PC-3 (cell line): Measurements from ENCODE around the gene CCDC69. TPM values are rescaled to one million over a fixed set of nuclear protein-coding genes. Genes with fewer than 3 reads are reported as not detected.

ENCODE experiments used
- ATAC-seq: fragments of 200-7000 bp; cut with Tn5 transposase; 2 replicates; pipeline ENCODE4 v1.9.1; 2020; ENCODE audit warnings: mild to moderate bottlenecking, moderate library complexity
- BruUV-seq: library from RNA; stranded (reverse); fragments of 400-500 nt; replicated peaks from 2 replicates; lab custom pipeline; 2021; lab: Mats Ljungman, UMichigan
- CTCF ChIA-PET: fragments of 300-600 bp; sonication (Branson Sonifier 250); formaldehyde crosslinking; loops from one replicate; lab custom pipeline; 2022; ENCODE audit warnings: antibody characterized with exemption; lab: Charles Lee
- POLR2A ChIA-PET: fragments of 300-600 bp; sonication (Branson Sonifier 250); formaldehyde crosslinking; loops from one replicate; lab custom pipeline; 2022; ENCODE audit warnings: antibody characterized with exemption; ENCODE audit not compliant: unreplicated experiment; lab: Charles Lee
- DNase-seq: peaks from one replicate; pipeline ENCODE4 v3.0.0-alpha.2; 2015
- H2AFZ ChIP-seq: fragments of 300-600 bp; sonication (generic); 2 replicates; pipeline ENCODE4 v1.6.0; 2016; ENCODE audit warnings: antibody characterized with exemption, low read length
- H3F3A ChIP-seq: fragments of 300-600 bp; sonication (generic); one replicate; pipeline ENCODE4 v1.6.0; 2017; ENCODE audit warnings: antibody characterized with exemption, low read length, control low read depth, mild to moderate bottlenecking; ENCODE audit not compliant: unreplicated experiment
- H3K27ac ChIP-seq: fragments of 300-600 bp; sonication (generic); 2 replicates; pipeline ENCODE4 v1.5.1; 2016; ENCODE audit warnings: mild to moderate bottlenecking, low read length
- H3K27me3 ChIP-seq: fragments of 300-600 bp; sonication (generic); 2 replicates; pipeline ENCODE4 v1.6.1; 2016; ENCODE audit warnings: low read length, mixed read lengths
- H3K36me3 ChIP-seq: fragments of 300-600 bp; sonication (generic); 2 replicates; pipeline ENCODE4 v1.6.1; 2016; ENCODE audit warnings: low read depth, mixed run types, low read length, mixed read lengths
- H3K4me1 ChIP-seq: fragments of 300-600 bp; sonication (generic); 2 replicates; pipeline ENCODE4 v1.5.1; 2016; ENCODE audit warnings: low read length; ENCODE audit not compliant: insufficient read depth
- H3K4me2 ChIP-seq: fragments of 300-600 bp; sonication (generic); 2 replicates; pipeline ENCODE4 v1.6.0; 2016; ENCODE audit warnings: low read length
- H3K4me3 ChIP-seq: fragments of 300-600 bp; sonication (generic); 2 replicates; pipeline ENCODE4 v1.5.1; 2016; ENCODE audit warnings: mild to moderate bottlenecking, low read length, mixed read lengths
- H3K79me2 ChIP-seq: fragments of 300-600 bp; sonication (generic); 2 replicates; pipeline ENCODE4 v1.6.1; 2017; ENCODE audit warnings: low read length, mixed read lengths
- H3K9ac ChIP-seq: fragments of 300-600 bp; sonication (generic); 2 replicates; pipeline ENCODE4 v1.6.0; 2016; ENCODE audit warnings: mild to moderate bottlenecking, low read length
- H3K9me2 ChIP-seq: fragments of 300-600 bp; sonication (generic); replicated peaks from 2 replicates; pipeline ENCODE4 v1.6.1; 2016; ENCODE audit warnings: mixed run types, low read length, mixed read lengths
- H3K9me3 ChIP-seq: fragments of 300-600 bp; sonication (generic); 2 replicates; pipeline ENCODE4 v1.6.1; 2016; ENCODE audit warnings: low read length, mixed read lengths
- H4K20me1 ChIP-seq: fragments of 300-600 bp; sonication (generic); 2 replicates; pipeline ENCODE4 v1.6.1; 2016; ENCODE audit warnings: low read length, mixed read lengths
- EZH2 ChIP-seq: fragments of 300-600 bp; sonication (generic); IDR thresholded peaks from one replicate; pipeline ENCODE4 v1.6.1; 2017; ENCODE audit warnings: antibody characterized with exemption, mild to moderate bottlenecking, low read length; ENCODE audit not compliant: unreplicated experiment
- EZH2phosphoT487 ChIP-seq: fragments of 300-600 bp; sonication (generic); IDR thresholded peaks from 2 replicates; pipeline ENCODE4 v1.6.1; 2018; ENCODE audit warnings: mild to moderate bottlenecking, antibody characterized with exemption, low read length, borderline replicate concordance
- intact Hi-C: fragments of 100-400 bp; cut with micrococcal nuclease; formaldehyde crosslinking; loops from 2 replicates; pipeline ENCODE4 v1.9.0; 2023
- total RNA-seq: library from RNA; depleted of rRNA; stranded (reverse); fragments of >200 nt; gene quantifications from 2 replicates; pipeline ENCODE4 v1.2.3, GENCODE V29; 2014
- TF ChIP-seq, protein P1 (sequence below): fragments of 300-600 bp; sonication (generic); conservative IDR thresholded peaks from 2 replicates; pipeline ENCODE4 v1.5.1; 2017; ENCODE audit warnings: antibody characterized with exemption, low read depth, mild to moderate bottlenecking, low read length

Gene CCDC69
- total RNA-seq, 1 experiment from 2014 or later, result 26.4 TPM

- no peak overlapping the region for H2AFZ ChIP-seq
- H3K4me1 ChIP-seq, result peaks cover 68% of the 10 kb centered on the region
- ChIA-PET CTCF (no interaction called here), POLR2A (no interaction called here)
- H3K27ac ChIP-seq, result peak overlapping the region; percentile 90
- no peaks in the 10 kb centered on the region for H3K27me3 ChIP-seq
- TF ChIP-seq, protein P1, sequence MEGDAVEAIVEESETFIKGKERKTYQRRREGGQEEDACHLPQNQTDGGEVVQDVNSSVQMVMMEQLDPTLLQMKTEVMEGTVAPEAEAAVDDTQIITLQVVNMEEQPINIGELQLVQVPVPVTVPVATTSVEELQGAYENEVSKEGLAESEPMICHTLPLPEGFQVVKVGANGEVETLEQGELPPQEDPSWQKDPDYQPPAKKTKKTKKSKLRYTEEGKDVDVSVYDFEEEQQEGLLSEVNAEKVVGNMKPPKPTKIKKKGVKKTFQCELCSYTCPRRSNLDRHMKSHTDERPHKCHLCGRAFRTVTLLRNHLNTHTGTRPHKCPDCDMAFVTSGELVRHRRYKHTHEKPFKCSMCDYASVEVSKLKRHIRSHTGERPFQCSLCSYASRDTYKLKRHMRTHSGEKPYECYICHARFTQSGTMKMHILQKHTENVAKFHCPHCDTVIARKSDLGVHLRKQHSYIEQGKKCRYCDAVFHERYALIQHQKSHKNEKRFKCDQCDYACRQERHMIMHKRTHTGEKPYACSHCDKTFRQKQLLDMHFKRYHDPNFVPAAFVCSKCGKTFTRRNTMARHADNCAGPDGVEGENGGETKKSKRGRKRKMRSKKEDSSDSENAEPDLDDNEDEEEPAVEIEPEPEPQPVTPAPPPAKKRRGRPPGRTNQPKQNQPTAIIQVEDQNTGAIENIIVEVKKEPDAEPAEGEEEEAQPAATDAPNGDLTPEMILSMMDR, result no peak
- TF ChIP-seq EZH2, result no peak
- TF ChIP-seq EZH2phosphoT487, result no peak
- BruUV-seq, result no TSS peak
- peaks cover 58% of the 10 kb centered on the region for H3K79me2 ChIP-seq
- H3K4me3 ChIP-seq, result no peak overlapping the region
- H3K9me3 ChIP-seq, result no peaks in the 10 kb centered on the region
- no peaks in the 10 kb centered on the region for H3K9me2 ChIP-seq
- H3K36me3 ChIP-seq, result peaks cover 6% of the 10 kb centered on the region; the same call in 1 of the 2 replicates
- H3F3A ChIP-seq, result peaks cover 10% of the 10 kb centered on the region
- no peaks in the 10 kb centered on the region for H4K20me1 ChIP-seq
- ATAC-seq (no peak), DNase-seq (no peak)
- intact Hi-C loops, result no loop called here
- peak overlapping the region; percentile 69 for H3K4me2 ChIP-seq
- H3K9ac ChIP-seq, result 0 out of 2 replicates have a peak overlapping the region, but pooled peaks have one; percentile 46
These were observed 34.9 kb upstream of the CCDC69 start for GRCh38 chr5:151258816-151259215.

DNA sequence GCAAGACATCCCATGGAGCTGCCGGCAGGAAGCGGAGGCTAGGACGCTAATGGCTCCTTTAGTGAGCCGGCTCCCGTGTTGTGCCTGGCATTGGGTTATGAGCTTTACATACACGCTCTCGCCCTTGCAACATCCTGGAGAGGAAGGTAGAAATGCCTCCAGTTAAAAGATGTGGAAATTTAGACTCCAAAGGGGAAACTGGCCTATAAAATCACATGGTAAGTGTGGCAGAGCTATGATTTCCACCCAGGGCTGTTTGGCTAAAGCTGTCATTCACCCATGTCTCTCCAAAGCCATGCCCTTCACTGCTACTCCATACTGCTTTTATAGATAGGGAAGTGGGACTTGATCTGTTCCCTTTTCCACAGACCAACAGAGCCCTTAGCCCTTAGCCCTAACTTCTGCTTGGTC lies 34.3 kb upstream of the CCDC69 start:
- H3K4me2 ChIP-seq, result peak overlapping the region; percentile 69
- H3K79me2 ChIP-seq, result peaks cover 64% of the 10 kb centered on the region

More for the DNA sequence above, 34.3 kb upstream of the CCDC69 start:
- no peak for ATAC-seq
- Histone ChIP-seq H3K4me3 (peak overlapping the region; percentile 20), H3K36me3 (peaks cover 6% of the 10 kb centered on the region; the same call in 1 of the 2 replicates), H2AFZ (peak overlapping the region; percentile 18; the same call in 1 of the 2 replicates), H4K20me1 (no peaks in the 10 kb centered on the region), H3K27me3 (no peaks in the 10 kb centered on the region), H3K9me2 (no peaks in the 10 kb centered on the region), H3K9me3 (no peaks in the 10 kb centered on the region), H3F3A (peaks cover 10% of the 10 kb centered on the region), H3K27ac (peak overlapping the region; percentile 90), H3K9ac (peak overlapping the region; percentile 46), H3K4me1 (peaks cover 64% of the 10 kb centered on the region)
- TF ChIP-seq EZH2phosphoT487, result no peak
- TF ChIP-seq EZH2, result no peak
- TF ChIP-seq, protein P1, result no peak
- ChIA-PET POLR2A (no interaction called here), CTCF (no interaction called here)
- BruUV-seq, result no TSS peak
- intact Hi-C loops, result no loop called here
- DNase-seq, result no peak
